OCI-LY7 (cell line): ENCODE data around the gene DNM3. TPM values are rescaled to one million over a fixed set of nuclear protein-coding genes. Genes with fewer than 3 reads are reported as not detected.

Experiments
- BruUV-seq: library from RNA; stranded (reverse); fragments of 400-500 nt; replicated peaks from 2 replicates; lab custom pipeline; 2021; lab: Mats Ljungman, UMichigan
- CTCF ChIA-PET: fragments of 300-600 bp; sonication (Branson Sonifier 250); formaldehyde crosslinking; loops from one replicate; lab custom pipeline; 2022; ENCODE audit warnings: antibody characterized with exemption; ENCODE audit not compliant: unreplicated experiment; lab: Charles Lee
- POLR2A ChIA-PET: fragments of 300-600 bp; sonication (Branson Sonifier 250); formaldehyde crosslinking; loops from one replicate; lab custom pipeline; 2022; ENCODE audit warnings: antibody characterized with exemption; lab: Charles Lee
- DNase-seq: peaks from one replicate; pipeline ENCODE4 v3.0.0-alpha.2; 2015; ENCODE audit warnings: low spot score
- H2AFZ ChIP-seq: fragments of 200-600 bp; sonication (generic), shearing (Covaris generic); 2 replicates; pipeline ENCODE4 v1.6.1; 2014; ENCODE audit warnings: mild to moderate bottlenecking, antibody characterized with exemption, low read length, moderate library complexity
- H3K27ac ChIP-seq: fragments of 200-600 bp; sonication (generic); 2 replicates; pipeline ENCODE4 v1.5.1; 2014; ENCODE audit warnings: mixed run types, low read depth, mild to moderate bottlenecking, moderate library complexity, low read length, inconsistent platforms; ENCODE audit not compliant: poor library complexity, severe bottlenecking
- H3K36me3 ChIP-seq: fragments of 200-600 bp; sonication (generic); 2 replicates; pipeline ENCODE4 v1.6.1; 2014; ENCODE audit warnings: mild to moderate bottlenecking, antibody characterized with exemption, low read length, moderate library complexity, mixed read lengths; ENCODE audit not compliant: insufficient read depth
- H3K4me1 ChIP-seq: fragments of 200-600 bp; sonication (generic); 2 replicates; pipeline ENCODE4 v1.5.1; 2014; ENCODE audit warnings: mild to moderate bottlenecking, low read length; ENCODE audit not compliant: insufficient read depth, poor library complexity, severe bottlenecking
- H3K4me2 ChIP-seq: fragments of 200-600 bp; sonication (generic); 2 replicates; pipeline ENCODE4 v1.6.1; 2014; ENCODE audit warnings: mild to moderate bottlenecking, low read length
- H3K4me3 ChIP-seq: fragments of 200-600 bp; sonication (generic); 2 replicates; pipeline ENCODE4 v1.5.1; 2014; ENCODE audit warnings: mild to moderate bottlenecking, low read depth, low read length; ENCODE audit not compliant: poor library complexity, severe bottlenecking
- H3K79me2 ChIP-seq: fragments of 200-600 bp; sonication (generic); 2 replicates; pipeline ENCODE4 v1.6.1; 2016; ENCODE audit warnings: low read depth, mild to moderate bottlenecking, low read length, moderate library complexity, mixed read lengths; ENCODE audit not compliant: insufficient read depth
- H3K9me2 ChIP-seq: fragments of 200-600 bp; sonication (generic); 2 replicates; pipeline ENCODE4 v1.6.1; 2016; ENCODE audit warnings: mild to moderate bottlenecking, low read length, mixed read lengths; ENCODE audit not compliant: insufficient read depth
- H3K9me3 ChIP-seq: fragments of 200-600 bp; sonication (generic); 2 replicates; pipeline ENCODE4 v1.6.1; 2014; ENCODE audit warnings: mild to moderate bottlenecking, mixed run types, low read length, mixed read lengths
- H4K20me1 ChIP-seq: fragments of 200-600 bp; sonication (generic); 2 replicates; pipeline ENCODE4 v1.6.1; 2014; ENCODE audit warnings: mild to moderate bottlenecking, antibody characterized with exemption, low read length, moderate library complexity, mixed read lengths; ENCODE audit not compliant: insufficient read depth
- CTCF ChIP-seq: fragments of 200-600 bp; sonication (generic); conservative IDR thresholded peaks from 2 replicates; pipeline ENCODE4 v1.5.1; 2014; ENCODE audit warnings: mild to moderate bottlenecking, antibody characterized with exemption, low read length, moderate library complexity, mixed read lengths
- EZH2phosphoT487 ChIP-seq: fragments of 200-600 bp; sonication (generic); IDR thresholded peaks from 2 replicates; pipeline ENCODE4 v1.6.1; 2018; ENCODE audit warnings: low read depth, borderline replicate concordance, mild to moderate bottlenecking, mixed run types, antibody characterized with exemption, low read length, moderate library complexity, mixed read lengths
- intact Hi-C: fragments of 100-400 bp; cut with micrococcal nuclease; formaldehyde crosslinking; loops from one replicate; pipeline ENCODE4 v1.10.0; 2022; ENCODE audit not compliant: unreplicated experiment
- total RNA-seq, 2 experiments: library from RNA; depleted of rRNA in 1 of 2; stranded (reverse); fragments of >200 nt in 1 of 2; shearing (Covaris generic) in 1 of 2; gene quantifications; 2 replicates each; pipeline ENCODE4 v1.2.3, GENCODE V29; 2014 to 2022

DNM3 gene
- total RNA-seq, 2 experiments from 2014 or later = 0.47 to 0.61 TPM

- no peaks in the 10 kb centered on the region for H3K4me1 ChIP-seq
- H4K20me1 ChIP-seq = no peaks in the 10 kb centered on the region
- TF ChIP-seq CTCF = no peak
- no peak for TF ChIP-seq EZH2phosphoT487
- H3K4me3 ChIP-seq = no peak overlapping the region
- no peak overlapping the region for H2AFZ ChIP-seq
- intact Hi-C loops = no loop called here
- POLR2A ChIA-PET = interaction anchor here (2.1 kb wide), 1 partner anchor 64 kb away, joined by 7 read pairs; no protein-coding TSS in a partner anchor
- no peaks in the 10 kb centered on the region for H3K9me2 ChIP-seq
- no peak for DNase-seq
- H3K36me3 ChIP-seq = peaks cover 13% of the 10 kb centered on the region
- H3K27ac ChIP-seq = no peak overlapping the region
- no peaks in the 10 kb centered on the region for H3K79me2 ChIP-seq
- no TSS peak for BruUV-seq
- no peak overlapping the region for H3K4me2 ChIP-seq
- no peaks in the 10 kb centered on the region for H3K9me3 ChIP-seq
- CTCF ChIA-PET = interaction anchor here (2.5 kb wide), 1 partner anchor 184 kb away, joined by 12 read pairs; no protein-coding TSS in a partner anchor
These were observed 39.1 kb upstream of the DNM3 start for GRCh38 chr1:171802207-171802606.

- Histone ChIP-seq H3K79me2 (no peaks in the 10 kb centered on the region), H2AFZ (no peak overlapping the region), H3K9me3 (no peaks in the 10 kb centered on the region), H3K9me2 (no peaks in the 10 kb centered on the region), H3K4me3 (no peak overlapping the region), H3K36me3 (peaks cover 5% of the 10 kb centered on the region; the same call in 1 of the 2 replicates), H3K4me2 (no peak overlapping the region), H4K20me1 (no peaks in the 10 kb centered on the region), H3K4me1 (no peaks in the 10 kb centered on the region), H3K27ac (no peak overlapping the region)
- ChIA-PET POLR2A (interaction anchor here (1.8 kb wide), 1 partner anchor 13 kb away, joined by 5 read pairs; no protein-coding TSS in a partner anchor), CTCF (interaction anchor here (0.5 to 2.5 kb wide), 2 partner anchors 148 to 183 kb away, joined by 8 to 12 read pairs; no protein-coding TSS in a partner anchor)
- intact Hi-C loops = no loop called here
- BruUV-seq = no TSS peak
- no peak for DNase-seq
- no peak for TF ChIP-seq EZH2phosphoT487
- TF ChIP-seq CTCF = no peak
These were observed 38.3 kb upstream of the DNM3 start for GRCh38 chr1:171803045-171803444.

GRCh38 chr1:171803461-171804022 is 37.8 kb upstream of the DNM3 start:
- CTCF ChIA-PET = interaction anchor here (0.5 kb wide), 1 partner anchor 149 kb away, joined by 8 read pairs; no protein-coding TSS in a partner anchor
- Histone ChIP-seq H3K9me2 (no peaks in the 10 kb centered on the region), H3K4me2 (no peak overlapping the region), H3K27ac (no peak overlapping the region), H3K9me3 (no peaks in the 10 kb centered on the region), H3K4me3 (no peak overlapping the region), H3K79me2 (no peaks in the 10 kb centered on the region), H2AFZ (no peak overlapping the region), H3K4me1 (no peaks in the 10 kb centered on the region), H3K36me3 (no peaks in the 10 kb centered on the region), H4K20me1 (no peaks in the 10 kb centered on the region)
- no peak for TF ChIP-seq EZH2phosphoT487
- TF ChIP-seq CTCF = no peak
- DNase-seq = no peak
- intact Hi-C loops = no loop called here
- POLR2A ChIA-PET = interaction anchor here (1.8 kb wide), 1 partner anchor 13 kb away, joined by 5 read pairs; no protein-coding TSS in a partner anchor
- BruUV-seq = no TSS peak
